HG03457 (cell line): ENCODE results near the gene LARP1B.
"Not testable (repeated sequence)": the region's sequence is repeated elsewhere in the genome, so short reads cannot be mapped to it uniquely, and the experiment has no call there.

Source experiments
- ATAC-seq: cut with Tn5 transposase; IDR thresholded peaks from one replicate; pipeline ENCODE4 v1.9.1; 2021; ENCODE audit warnings: moderate number of reproducible peaks; ENCODE audit not compliant: unreplicated experiment

Gene LARP1B

GRCh38 chr4:128134925-128135324 is 73.8 kb downstream of the LARP1B start:
- ATAC-seq = no peak

GRCh38 chr4:128135391-128135790 is 74.3 kb downstream of the LARP1B start:
- no peak for ATAC-seq

- no peak for ATAC-seq
Observed at GRCh38 chr4:128141866-128142265, 80.8 kb downstream of the LARP1B start.

GRCh38 chr4:128145727-128146126 is 84.6 kb downstream of the LARP1B start:
- ATAC-seq = no peak

- ATAC-seq = no peak
Observed at GRCh38 chr4:128153800-128154199, 92.7 kb downstream of the LARP1B start.

GRCh38 chr4:128155231-128155855 is 94.2 kb downstream of the LARP1B start:
- ATAC-seq = no peak

- no peak for ATAC-seq
Observed at GRCh38 chr4:128155874-128156456, 94.9 kb downstream of the LARP1B start.

GRCh38 chr4:128156472-128156871 is 95.4 kb downstream of the LARP1B start:
- not testable (repeated sequence) for ATAC-seq

- no peak for ATAC-seq
Observed at GRCh38 chr4:128158894-128159293, 97.8 kb downstream of the LARP1B start.

GRCh38 chr4:128159967-128160366 is 98.9 kb downstream of the LARP1B start:
- no peak for ATAC-seq

GRCh38 chr4:128161138-128161537 is 100.0 kb downstream of the LARP1B start:
- ATAC-seq = no peak

- ATAC-seq = no peak
Observed at GRCh38 chr4:128162434-128162833, 101.3 kb downstream of the LARP1B start.

GRCh38 chr4:128163177-128164117 is 102.3 kb downstream of the LARP1B start:
- ATAC-seq = no peak

GRCh38 chr4:128166982-128167381 is 105.9 kb downstream of the LARP1B start:
- ATAC-seq = no peak

- ATAC-seq = no peak
Observed at GRCh38 chr4:128168701-128169100, 107.6 kb downstream of the LARP1B start.

GRCh38 chr4:128169245-128169644 is 108.1 kb downstream of the LARP1B start:
- no peak for ATAC-seq

GRCh38 chr4:128176643-128177042 is 115.5 kb downstream of the LARP1B start:
- ATAC-seq = no peak

- ATAC-seq = no peak
Observed at GRCh38 chr4:128177498-128177897, 116.4 kb downstream of the LARP1B start.

GRCh38 chr4:128186623-128187022 is 125.5 kb downstream of the LARP1B start:
- ATAC-seq = no peak

- ATAC-seq = peak; percentile 96
Observed at GRCh38 chr4:128191115-128191781, 130.1 kb downstream of the LARP1B start.
